DOHH2 (cell line): ENCODE results near the gene ELP4.

ENCODE experiments used
- CTCF ChIP-seq: fragments of 200-600 bp; sonication (generic); IDR thresholded peaks from one replicate; pipeline ENCODE4 v1.5.1; 2014; ENCODE audit warnings: antibody characterized with exemption, mild to moderate bottlenecking, low read depth, low read length; ENCODE audit not compliant: poor library complexity, severe bottlenecking
- EZH2phosphoT487 ChIP-seq: fragments of 200-600 bp; sonication (generic); IDR thresholded peaks from 2 replicates; pipeline ENCODE4 v1.6.1; 2017; ENCODE audit warnings: borderline replicate concordance, mild to moderate bottlenecking, antibody characterized with exemption, low read length, moderate library complexity, mixed read lengths

GRCh38 chr11:31531293-31531692 is 21.7 kb downstream of the ELP4 start:
- no peak for TF ChIP-seq CTCF
- TF ChIP-seq EZH2phosphoT487 = no peak
